ENCODE measurements around the gene LIME1.

DNA sequence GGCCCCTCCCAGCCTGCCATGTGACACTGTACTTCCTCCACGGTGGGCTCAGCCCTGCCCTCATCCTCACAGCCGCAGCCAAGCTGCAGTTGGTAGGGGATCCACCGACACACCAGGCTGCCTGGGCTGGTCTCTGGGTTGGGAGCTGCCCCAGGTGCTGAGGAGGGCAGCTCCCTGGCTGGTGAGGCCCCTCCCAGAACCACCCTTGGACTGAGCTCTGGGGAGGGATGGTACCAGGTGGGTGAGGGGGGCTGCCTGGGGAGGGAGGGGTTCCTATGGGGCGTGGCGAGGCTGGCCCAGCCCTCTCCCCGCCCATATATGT lies 40.2 kb upstream of the LIME1 start:
- TF ChIP-seq, protein P1, sequence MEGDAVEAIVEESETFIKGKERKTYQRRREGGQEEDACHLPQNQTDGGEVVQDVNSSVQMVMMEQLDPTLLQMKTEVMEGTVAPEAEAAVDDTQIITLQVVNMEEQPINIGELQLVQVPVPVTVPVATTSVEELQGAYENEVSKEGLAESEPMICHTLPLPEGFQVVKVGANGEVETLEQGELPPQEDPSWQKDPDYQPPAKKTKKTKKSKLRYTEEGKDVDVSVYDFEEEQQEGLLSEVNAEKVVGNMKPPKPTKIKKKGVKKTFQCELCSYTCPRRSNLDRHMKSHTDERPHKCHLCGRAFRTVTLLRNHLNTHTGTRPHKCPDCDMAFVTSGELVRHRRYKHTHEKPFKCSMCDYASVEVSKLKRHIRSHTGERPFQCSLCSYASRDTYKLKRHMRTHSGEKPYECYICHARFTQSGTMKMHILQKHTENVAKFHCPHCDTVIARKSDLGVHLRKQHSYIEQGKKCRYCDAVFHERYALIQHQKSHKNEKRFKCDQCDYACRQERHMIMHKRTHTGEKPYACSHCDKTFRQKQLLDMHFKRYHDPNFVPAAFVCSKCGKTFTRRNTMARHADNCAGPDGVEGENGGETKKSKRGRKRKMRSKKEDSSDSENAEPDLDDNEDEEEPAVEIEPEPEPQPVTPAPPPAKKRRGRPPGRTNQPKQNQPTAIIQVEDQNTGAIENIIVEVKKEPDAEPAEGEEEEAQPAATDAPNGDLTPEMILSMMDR (IDR thresholded peaks at IDR 0.05) = no peak
- TF ChIP-seq POLR2A (IDR thresholded peaks at IDR 0.05) = no peak

Data from suprapubic skin (tissue), 3 donors.